HG03066 (cell line): Measurements from ENCODE around the gene ANKRD33.

Experiments used
- ATAC-seq: cut with Tn5 transposase; IDR thresholded peaks from one replicate; pipeline ENCODE4 v1.9.1; 2021; ENCODE audit warnings: low read depth; ENCODE audit not compliant: unreplicated experiment

ANKRD33 gene

GRCh38 chr12:51941011-51941581 is 53.2 kb downstream of the ANKRD33 start:
- no peak for ATAC-seq
